Fibroblast of the aortic adventitia (primary cell): Measurements from ENCODE around the gene CELA1. TPM values are rescaled to one million over a fixed set of nuclear protein-coding genes. Genes with fewer than 3 reads are reported as not detected.
A peak's percentile ranks its signal among the peaks of the same experiment; 100 is the strongest.
"Not testable (repeated sequence)": the region's sequence is repeated elsewhere in the genome, so short reads cannot be mapped to it uniquely, and the experiment has no call there.

ENCODE experiments used
- DNase-seq: peaks from one replicate; pipeline ENCODE4 v3.0.0-alpha.2; 2010; ENCODE audit warnings: low read depth
- H3K4me3 ChIP-seq: 2 replicates; pipeline ENCODE4 v1.5.1; 2011; ENCODE audit warnings: low read depth, mild to moderate bottlenecking, control low read depth, low read length, moderate library complexity
- total RNA-seq: library from RNA; depleted of rRNA; stranded (reverse); fragments of >200 nt; gene quantifications from 2 replicates; pipeline ENCODE4 v1.2.3, GENCODE V29; 2012; ENCODE audit warnings: low replicate concordance
- TF ChIP-seq, protein P1 (sequence below): IDR thresholded peaks from 2 replicates; pipeline ENCODE4 v1.5.1; 2011; ENCODE audit warnings: mild to moderate bottlenecking, low read length, control low read depth, inconsistent platforms; ENCODE audit not compliant: insufficient read depth

The CELA1 gene
- total RNA-seq, 1 donor = not detected

DNA sequence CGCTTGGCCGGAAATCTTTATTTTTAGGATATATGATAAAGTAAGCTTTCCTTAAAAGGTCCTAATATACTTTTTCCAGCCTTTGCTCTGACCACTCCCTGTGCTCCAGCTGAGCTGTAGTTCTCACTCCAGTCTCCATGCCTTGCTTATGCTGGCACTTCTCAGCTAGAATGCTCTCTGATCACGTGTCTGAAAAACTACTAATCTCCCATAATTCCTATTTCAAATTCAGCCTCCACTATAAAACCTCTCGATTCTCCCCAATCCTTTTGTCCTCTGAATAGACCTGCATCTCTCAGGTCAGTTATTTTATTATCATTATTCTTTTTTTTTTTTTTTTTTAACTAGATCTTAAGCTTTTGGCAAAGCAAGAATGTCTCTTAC lies 26.2 kb downstream of the CELA1 start:
- no peak overlapping the region for H3K4me3 ChIP-seq
- DNase-seq = no peak
- TF ChIP-seq, protein P1, sequence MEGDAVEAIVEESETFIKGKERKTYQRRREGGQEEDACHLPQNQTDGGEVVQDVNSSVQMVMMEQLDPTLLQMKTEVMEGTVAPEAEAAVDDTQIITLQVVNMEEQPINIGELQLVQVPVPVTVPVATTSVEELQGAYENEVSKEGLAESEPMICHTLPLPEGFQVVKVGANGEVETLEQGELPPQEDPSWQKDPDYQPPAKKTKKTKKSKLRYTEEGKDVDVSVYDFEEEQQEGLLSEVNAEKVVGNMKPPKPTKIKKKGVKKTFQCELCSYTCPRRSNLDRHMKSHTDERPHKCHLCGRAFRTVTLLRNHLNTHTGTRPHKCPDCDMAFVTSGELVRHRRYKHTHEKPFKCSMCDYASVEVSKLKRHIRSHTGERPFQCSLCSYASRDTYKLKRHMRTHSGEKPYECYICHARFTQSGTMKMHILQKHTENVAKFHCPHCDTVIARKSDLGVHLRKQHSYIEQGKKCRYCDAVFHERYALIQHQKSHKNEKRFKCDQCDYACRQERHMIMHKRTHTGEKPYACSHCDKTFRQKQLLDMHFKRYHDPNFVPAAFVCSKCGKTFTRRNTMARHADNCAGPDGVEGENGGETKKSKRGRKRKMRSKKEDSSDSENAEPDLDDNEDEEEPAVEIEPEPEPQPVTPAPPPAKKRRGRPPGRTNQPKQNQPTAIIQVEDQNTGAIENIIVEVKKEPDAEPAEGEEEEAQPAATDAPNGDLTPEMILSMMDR = no peak

DNA sequence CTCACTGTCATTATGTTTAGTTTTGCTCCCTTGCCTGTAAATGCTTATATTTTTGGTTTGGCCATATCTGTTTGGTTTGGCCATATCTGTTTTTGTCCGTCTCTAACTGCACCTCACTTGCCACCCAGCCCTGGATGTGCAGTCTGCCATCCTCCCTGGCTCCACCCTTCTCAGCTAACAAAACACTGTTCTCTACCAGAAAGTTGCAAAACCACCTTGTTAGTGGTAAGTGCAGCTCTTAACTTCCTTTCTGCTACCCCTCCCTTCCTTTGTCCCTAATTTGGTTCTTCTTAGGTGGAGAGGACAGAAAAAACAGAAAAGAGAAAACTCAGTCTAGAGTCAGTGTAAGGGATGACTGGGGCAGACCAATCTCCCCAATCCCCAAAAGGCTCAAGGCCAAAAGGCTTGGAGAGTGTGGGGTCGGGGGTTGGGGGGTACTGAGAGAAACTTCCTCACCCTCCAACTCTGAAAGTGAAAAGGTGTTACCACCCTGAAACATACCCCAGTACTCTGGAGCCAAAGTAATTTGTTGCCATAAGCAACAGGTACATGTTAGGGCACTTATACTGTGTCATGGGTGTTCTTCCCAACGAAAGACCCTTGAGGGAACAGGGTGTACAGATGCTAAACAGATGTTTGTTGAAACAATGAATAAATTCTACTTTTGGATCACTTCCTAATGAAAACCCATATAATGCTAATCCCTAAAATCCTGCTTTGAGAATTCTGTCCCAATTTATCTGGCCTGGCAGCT lies 27.5 kb downstream of the CELA1 start:
- TF ChIP-seq, protein P1 = no peak
- DNase-seq = no peak
- no peak overlapping the region for H3K4me3 ChIP-seq

DNA sequence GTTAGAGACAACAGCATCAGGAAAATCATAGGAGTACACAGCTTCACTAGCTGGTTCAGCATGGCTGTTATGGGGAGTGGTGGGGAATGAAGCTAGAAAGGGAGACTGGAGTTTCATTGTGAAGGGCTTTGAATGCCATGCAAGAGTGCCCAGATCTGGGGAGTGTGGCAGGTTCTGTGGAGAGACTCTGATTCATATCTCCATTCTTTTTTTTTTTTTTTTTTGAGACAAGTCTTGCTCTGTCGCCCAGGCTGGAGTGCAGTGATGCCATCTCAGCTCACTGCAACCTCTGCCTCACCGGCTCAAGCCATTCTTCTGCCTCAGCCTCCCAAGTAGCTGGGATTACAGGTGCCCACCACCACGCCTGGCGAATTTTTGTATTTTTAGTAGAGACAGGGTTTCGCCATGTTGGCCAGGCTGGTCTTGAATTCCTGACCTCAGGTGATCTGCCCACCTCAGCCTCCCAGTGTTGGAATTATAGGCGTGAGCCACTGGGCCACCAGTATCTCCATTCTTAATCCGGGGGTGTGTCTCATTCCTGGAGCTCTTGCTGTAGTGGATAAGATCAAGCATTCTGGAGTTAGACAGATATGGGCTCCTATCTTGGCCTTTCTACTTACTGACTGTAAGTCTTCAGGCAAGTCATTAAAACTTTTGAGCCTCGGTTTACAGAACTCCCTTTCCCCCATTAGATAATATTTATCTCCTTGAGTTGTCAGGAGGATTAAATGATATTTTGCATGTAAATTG lies 28.2 kb downstream of the CELA1 start:
- DNase-seq = not testable (repeated sequence)

DNA sequence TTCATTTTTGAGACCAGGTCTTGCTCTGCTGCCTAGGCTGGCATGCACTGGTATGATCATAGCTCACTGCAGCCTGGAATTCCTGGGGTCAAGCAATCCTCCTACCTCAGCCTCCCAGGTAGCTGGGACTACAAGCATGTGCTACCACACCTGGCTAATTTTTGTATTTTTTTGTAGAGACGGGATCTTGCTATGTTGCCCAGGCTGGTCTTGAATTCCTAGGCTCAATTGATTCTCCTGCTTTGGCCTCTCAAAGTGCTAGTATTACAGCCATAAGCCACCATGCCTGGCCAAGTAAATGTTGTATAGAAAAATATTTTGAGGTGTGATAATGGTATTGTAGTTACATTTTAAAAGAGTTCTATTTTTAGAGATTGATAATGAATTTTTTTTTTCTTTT lies 35.1 kb downstream of the CELA1 start:
- DNase-seq = no peak
- no peak overlapping the region for H3K4me3 ChIP-seq
- TF ChIP-seq, protein P1 = no peak

More for the DNA sequence above, 28.2 kb downstream of the CELA1 start:
- not testable (repeated sequence) for H3K4me3 ChIP-seq

DNA sequence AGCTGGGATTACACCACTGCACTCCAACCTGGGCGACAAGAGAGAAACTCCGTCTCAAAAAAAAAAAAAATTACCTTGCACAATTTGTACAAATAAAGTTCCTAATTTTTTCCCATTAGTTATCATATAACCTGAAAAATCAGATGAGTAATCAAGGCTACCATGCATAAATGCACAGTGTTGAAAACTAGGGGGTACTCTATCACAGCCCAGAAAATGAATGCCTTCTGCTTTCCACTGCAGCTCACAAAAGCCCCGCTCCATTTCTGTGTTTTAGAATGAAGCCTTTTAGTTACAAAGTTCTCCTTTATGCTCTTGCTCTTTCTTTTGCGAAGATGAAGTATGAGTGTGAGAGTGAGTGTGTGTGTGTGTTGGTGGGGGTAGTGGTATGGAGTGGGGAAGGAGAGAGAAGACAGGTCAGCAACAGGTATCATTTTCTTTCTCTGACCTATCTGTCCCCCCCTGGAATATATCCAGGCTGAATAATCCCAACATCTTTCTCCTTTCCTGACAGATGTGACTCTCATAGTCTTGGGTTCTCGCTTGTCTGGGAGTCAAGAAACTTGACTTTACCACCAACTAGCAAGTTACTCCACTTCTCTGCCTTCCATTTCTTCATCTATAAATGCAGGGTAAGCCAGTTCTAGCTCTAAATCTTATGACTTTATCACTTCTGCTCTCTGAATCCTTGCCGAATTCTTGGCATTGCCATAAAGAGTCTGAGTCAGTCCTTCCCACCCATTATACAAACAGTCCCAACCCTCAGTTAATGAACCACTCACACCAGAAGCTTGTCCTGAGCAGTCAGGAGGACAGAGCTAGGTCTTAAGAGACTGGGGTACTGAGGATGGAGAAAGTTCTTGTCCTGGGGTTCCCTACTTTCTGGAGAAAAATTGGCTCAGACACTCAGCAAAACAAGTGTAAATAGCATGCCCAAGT lies 38.6 kb downstream of the CELA1 start:
- peak; percentile 92 for DNase-seq
- no peak overlapping the region for H3K4me3 ChIP-seq
- TF ChIP-seq, protein P1 = no peak

DNA sequence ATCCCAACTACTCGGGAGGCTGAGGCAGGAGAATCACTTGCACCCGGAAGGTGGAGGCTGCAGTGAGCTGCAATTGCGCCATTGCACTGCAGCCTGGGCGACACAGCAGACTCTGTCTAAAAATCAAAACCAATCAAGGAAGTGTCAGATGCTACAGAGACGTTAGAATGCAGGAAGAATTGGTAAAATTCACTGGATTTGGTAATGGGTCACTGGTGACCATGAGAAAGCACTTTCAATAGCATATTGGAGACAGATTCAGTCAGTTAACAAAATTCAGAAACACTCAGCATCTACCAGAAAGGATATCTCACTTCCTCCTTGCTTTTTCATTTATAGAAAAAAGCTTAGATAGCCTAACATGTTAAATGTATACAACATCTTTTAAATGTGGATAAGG lies 40.0 kb downstream of the CELA1 start:
- no peak for DNase-seq
- TF ChIP-seq, protein P1 = no peak

DNA sequence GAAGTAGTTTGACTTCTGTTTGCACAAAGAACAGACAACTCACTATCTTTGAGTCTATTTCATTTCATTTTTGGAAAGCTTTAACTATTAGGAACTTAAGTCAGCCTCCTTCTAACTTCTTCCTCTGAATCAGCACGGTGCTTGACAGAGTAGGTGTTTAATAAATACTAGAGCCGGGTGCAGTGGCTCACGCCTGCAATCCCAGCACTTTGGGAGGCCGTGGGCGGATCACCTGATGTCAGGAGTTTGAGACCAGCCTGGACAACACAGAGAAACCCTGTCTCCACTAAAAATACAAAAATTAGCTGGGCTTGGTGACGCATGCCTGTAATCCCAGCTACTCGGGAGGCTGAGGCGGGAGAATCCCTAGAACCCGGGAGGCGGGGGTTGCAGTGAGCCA lies 45.7 kb downstream of the CELA1 start:
- H3K4me3 ChIP-seq, DNase-seq: not testable (repeated sequence)

More for the DNA sequence above, 40.0 kb downstream of the CELA1 start:
- no peak overlapping the region for H3K4me3 ChIP-seq
